Esophagus squamous epithelium (tissue), 5 donors: Measurements from ENCODE around the gene ZNF106. TPM values are rescaled to one million over a fixed set of nuclear protein-coding genes. Genes with fewer than 3 reads are reported as not detected.
A peak's percentile ranks its signal among the peaks of the same experiment; 100 is the strongest.

ENCODE experiments used
- DNase-seq: peaks from one replicate; lab custom pipeline; 2025; lab: John Stamatoyannopoulos, UW
- H3K27ac ChIP-seq, 4 donors: fragments of 200-600 bp; sonication (generic); one replicate each; pipeline ENCODE4 v1.5.1; 2016 to 2019; ENCODE audit warnings: mild to moderate bottlenecking in 1 of 4
- H3K27me3 ChIP-seq, 4 donors: fragments of 200-600 bp; sonication (generic); 1 replicate in 3 of 4; 2 replicates in 1 of 4; pipeline versions ENCODE4 v1.5.1 to v1.6.0; 2017 to 2021; ENCODE audit warnings: antibody characterized with exemption in 1 of 4
- H3K36me3 ChIP-seq, 3 donors: fragments of 200-600 bp; sonication (generic); one replicate each; pipeline ENCODE4 v1.5.1; 2016 to 2019
- H3K4me1 ChIP-seq, 3 donors: fragments of 200-600 bp; sonication (generic); one replicate each; pipeline ENCODE4 v1.5.1; 2017 to 2019
- H3K4me3 ChIP-seq, 4 donors: fragments of 200-600 bp; sonication (generic); 1 replicate in 3 of 4; 2 replicates in 1 of 4; pipeline ENCODE4 v1.5.1; 2016 to 2019; ENCODE audit warnings: mild to moderate bottlenecking in 2 of 4, moderate library complexity in 1 of 4
- H3K9me3 ChIP-seq, 3 donors: fragments of 200-600 bp; sonication (generic); one replicate each; pipeline ENCODE4 v1.5.1; 2016 to 2019
- POLR2A ChIP-seq, 4 donors: fragments of 450-650 bp; IDR thresholded peaks; one replicate each; pipeline ENCODE4 v1.6.1; 2017; ENCODE audit warnings: antibody characterized with exemption in 4 of 4, mild to moderate bottlenecking in 4 of 4, moderate library complexity in 3 of 4
- whole genome bisulfite sequencing, 2 donors: methylation state at CpG; one replicate each; pipeline ENCODE4 v1.1.5; 2018; 5-methylcytosine and 5-hydroxymethylcytosine counted together
- intact Hi-C: fragments of 100-400 bp; cut with DNase I; formaldehyde crosslinking; loops from one replicate; pipeline ENCODE4 v1.15.0; 2022
- total RNA-seq, 4 donors: library from RNA; depleted of rRNA; stranded (reverse); fragments of >200 nt; gene quantifications; one replicate each; pipeline ENCODE4 v1.1.0, GENCODE V29; 2016
- TF ChIP-seq, protein P1 (sequence below), 6 experiments: fragments of 450-650 bp in 4 of 6; fragments of 200-600 bp in 2 of 6; sonication (generic) in 2 of 6; IDR thresholded peaks; one replicate each; pipeline ENCODE4 v1.5.1; 2016 to 2019; ENCODE audit warnings: antibody characterized with exemption in 6 of 6, mild to moderate bottlenecking in 4 of 6, moderate library complexity in 4 of 6
- donor health status: DM: yes; HTN: yes; CAD: no.

ZNF106 gene
- total RNA-seq, 4 donors from 2014 or later, result 16.0 to 65.0 (median 33.8) TPM

DNA sequence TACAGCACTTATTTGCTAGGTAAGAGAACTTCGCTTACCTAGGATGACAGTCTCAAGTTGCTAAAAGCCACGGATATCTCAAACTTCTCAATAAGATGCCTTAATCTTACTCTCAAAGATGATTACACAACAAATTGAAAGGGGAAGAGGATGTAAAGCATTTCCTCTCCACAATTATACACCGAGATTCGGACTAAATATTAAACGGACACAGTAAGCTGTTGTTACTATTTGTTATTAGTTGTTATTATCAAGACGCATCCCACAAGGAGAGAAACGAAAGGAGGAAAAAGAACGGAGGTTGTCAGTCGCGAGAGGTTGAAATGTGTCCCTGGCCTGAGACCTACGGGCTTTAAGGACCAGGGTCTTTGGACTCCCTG is 660 bp downstream of the ZNF106 start:
- WGBS, 2 donors, result 2% methylated on average over 11 of the region's 11 CpGs
- H3K9me3 ChIP-seq, result no peaks in the 10 kb centered on the region
- H3K27ac ChIP-seq, result peak overlapping the region; percentile 93 to 95 (median 95)
- H3K4me3 ChIP-seq, result peak overlapping the region; percentile 84 to 97 (median 88)
- H3K4me1 ChIP-seq, result peaks cover 14 to 50% (median 33%) of the 10 kb centered on the region in 3 donors
- no peaks in the 10 kb centered on the region for H3K27me3 ChIP-seq
- DNase-seq, result no peak
- TF ChIP-seq, protein P1, sequence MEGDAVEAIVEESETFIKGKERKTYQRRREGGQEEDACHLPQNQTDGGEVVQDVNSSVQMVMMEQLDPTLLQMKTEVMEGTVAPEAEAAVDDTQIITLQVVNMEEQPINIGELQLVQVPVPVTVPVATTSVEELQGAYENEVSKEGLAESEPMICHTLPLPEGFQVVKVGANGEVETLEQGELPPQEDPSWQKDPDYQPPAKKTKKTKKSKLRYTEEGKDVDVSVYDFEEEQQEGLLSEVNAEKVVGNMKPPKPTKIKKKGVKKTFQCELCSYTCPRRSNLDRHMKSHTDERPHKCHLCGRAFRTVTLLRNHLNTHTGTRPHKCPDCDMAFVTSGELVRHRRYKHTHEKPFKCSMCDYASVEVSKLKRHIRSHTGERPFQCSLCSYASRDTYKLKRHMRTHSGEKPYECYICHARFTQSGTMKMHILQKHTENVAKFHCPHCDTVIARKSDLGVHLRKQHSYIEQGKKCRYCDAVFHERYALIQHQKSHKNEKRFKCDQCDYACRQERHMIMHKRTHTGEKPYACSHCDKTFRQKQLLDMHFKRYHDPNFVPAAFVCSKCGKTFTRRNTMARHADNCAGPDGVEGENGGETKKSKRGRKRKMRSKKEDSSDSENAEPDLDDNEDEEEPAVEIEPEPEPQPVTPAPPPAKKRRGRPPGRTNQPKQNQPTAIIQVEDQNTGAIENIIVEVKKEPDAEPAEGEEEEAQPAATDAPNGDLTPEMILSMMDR (IDR thresholded peaks at IDR 0.05), result no peak
- no peak for TF ChIP-seq POLR2A (IDR thresholded peaks at IDR 0.05)
- intact Hi-C loops, result no loop called here
- peaks cover 0 to 10% (median 0%) of the 10 kb centered on the region in 3 donors for H3K36me3 ChIP-seq

DNA sequence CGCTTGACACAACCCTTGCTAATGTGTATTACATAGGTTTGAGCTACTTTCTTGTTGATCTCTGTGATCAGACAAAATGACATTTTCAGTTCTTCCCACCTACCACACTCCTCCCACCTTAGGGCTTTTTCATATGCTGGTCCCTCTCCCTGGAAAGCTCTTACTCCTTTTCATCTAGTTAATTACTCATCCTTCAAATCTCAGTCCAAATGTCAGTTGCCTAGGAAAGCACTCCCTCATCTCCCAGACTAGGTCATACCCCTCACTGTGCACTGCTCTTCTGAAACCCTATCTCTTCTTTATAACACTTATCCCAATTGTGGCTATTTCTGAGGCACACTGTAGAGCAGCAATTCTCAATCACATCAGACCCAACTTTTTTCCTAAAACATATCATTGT is 7.3 kb downstream of the ZNF106 start:
- intact Hi-C loops, result no loop called here
- WGBS, 2 donors, result 88 to 93% methylated on average over 1 of the region's 1 CpG
- TF ChIP-seq POLR2A (IDR thresholded peaks at IDR 0.05), result no peak
- TF ChIP-seq, protein P1 (IDR thresholded peaks at IDR 0.05), result no peak
- Histone ChIP-seq H3K27ac (no peak overlapping the region), H3K4me1 (peaks cover 0 to 9% (median 5%) of the 10 kb centered on the region in 3 donors), H3K36me3 (peaks cover 0 to 23% (median 0%) of the 10 kb centered on the region in 3 donors), H3K27me3 (no peaks in the 10 kb centered on the region), H3K9me3 (no peaks in the 10 kb centered on the region), H3K4me3 (no peak overlapping the region)
- no peak for DNase-seq

DNA sequence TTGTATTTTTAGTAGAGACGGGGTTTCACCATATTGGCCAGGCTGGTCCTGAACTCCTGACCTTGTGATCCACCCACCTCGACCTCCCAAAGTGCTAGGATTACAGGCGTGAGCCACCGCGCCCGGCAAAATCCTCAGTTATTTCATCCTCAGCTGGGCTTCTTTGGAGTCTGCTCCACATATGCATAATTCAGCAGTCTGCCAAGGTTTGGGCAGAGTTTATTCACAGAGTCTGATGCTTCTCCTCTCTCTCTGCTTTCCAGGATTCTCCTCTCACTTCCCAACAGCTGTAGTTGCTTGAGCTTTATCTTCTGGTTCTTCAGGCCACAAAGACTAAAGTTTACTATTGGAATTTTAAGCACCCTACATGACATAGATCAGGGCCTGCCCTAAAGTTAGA is 8.2 kb downstream of the ZNF106 start:
- intact Hi-C loops, result no loop called here
- Histone ChIP-seq H3K4me3 (no peak overlapping the region), H3K4me1 (no peaks in the 10 kb centered on the region), H3K36me3 (peaks cover 0 to 23% (median 0%) of the 10 kb centered on the region in 3 donors), H3K27ac (no peak overlapping the region), H3K27me3 (no peaks in the 10 kb centered on the region), H3K9me3 (no peaks in the 10 kb centered on the region)
- TF ChIP-seq, protein P1 (IDR thresholded peaks at IDR 0.05), result no peak
- no peak for TF ChIP-seq POLR2A (IDR thresholded peaks at IDR 0.05)
- DNase-seq, result no peak
- WGBS, 2 donors, result 85 to 98% methylated on average over 6 of the region's 6 CpGs

DNA sequence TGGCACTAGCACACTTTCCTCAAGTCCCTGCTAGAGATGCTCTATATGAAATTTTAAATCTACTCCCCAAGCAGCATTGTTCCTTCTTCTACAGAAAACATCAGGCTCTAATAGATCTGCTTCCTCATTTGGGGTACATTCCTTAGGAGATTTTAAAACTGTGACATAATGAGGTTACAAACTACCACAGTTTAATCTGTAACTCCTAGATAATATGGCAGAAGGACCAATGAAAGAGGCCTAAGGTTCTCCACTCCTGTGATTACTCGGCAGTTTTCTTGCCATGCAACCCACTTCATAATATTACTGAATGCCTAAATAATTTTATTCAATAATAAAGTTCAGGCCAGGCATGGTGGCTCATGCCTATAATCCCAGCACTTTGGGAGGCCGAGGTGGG is 16.1 kb downstream of the ZNF106 start:
- H3K4me3 ChIP-seq, result no peak overlapping the region
- H3K27ac ChIP-seq, result peak overlapping the region in 2 of 4 donors; percentile 6 to 9
- TF ChIP-seq POLR2A (IDR thresholded peaks at IDR 0.05), result no peak
- TF ChIP-seq, protein P1 (IDR thresholded peaks at IDR 0.05), result no peak
- intact Hi-C loops, result no loop called here
- no peak for DNase-seq
- peaks cover 0 to 6% (median 0%) of the 10 kb centered on the region in 3 donors for H3K4me1 ChIP-seq
- H3K36me3 ChIP-seq, result peaks cover 0 to 11% (median 0%) of the 10 kb centered on the region in 3 donors
- WGBS, 2 donors, result 83 to 84% methylated on average over 1 of the region's 2 CpGs
- no peaks in the 10 kb centered on the region for H3K27me3 ChIP-seq
- no peaks in the 10 kb centered on the region for H3K9me3 ChIP-seq

DNA sequence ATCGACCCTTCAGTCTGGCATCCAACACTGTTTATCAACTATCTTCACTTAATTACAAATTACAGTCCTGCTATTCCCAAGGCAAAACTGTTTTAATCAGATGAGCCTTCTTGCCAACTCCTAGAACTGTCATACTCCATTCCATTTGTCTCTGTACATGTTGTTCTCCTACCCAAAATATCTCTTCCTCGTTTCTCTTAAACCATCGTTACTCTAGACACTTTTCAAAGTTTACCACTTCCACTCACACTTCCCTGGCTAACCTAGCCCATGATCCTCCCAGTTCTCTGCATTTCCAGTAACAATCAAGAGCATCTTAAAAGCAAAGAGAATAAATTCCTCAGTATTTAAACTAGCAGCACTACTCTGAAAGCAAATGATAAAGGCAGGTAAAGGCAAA is 19.9 kb downstream of the ZNF106 start:
- TF ChIP-seq, protein P1 (IDR thresholded peaks at IDR 0.05), result no peak
- no peak for TF ChIP-seq POLR2A (IDR thresholded peaks at IDR 0.05)
- Histone ChIP-seq H3K4me3 (no peak overlapping the region), H3K36me3 (peaks cover 0 to 35% (median 0%) of the 10 kb centered on the region in 3 donors), H3K27me3 (no peaks in the 10 kb centered on the region), H3K27ac (peak overlapping the region; percentile 36 to 71 (median 64)), H3K9me3 (no peaks in the 10 kb centered on the region), H3K4me1 (peaks cover 0 to 6% (median 0%) of the 10 kb centered on the region in 3 donors)
- intact Hi-C loops, result no loop called here
- 51 to 60% methylated on average over 3 of the region's 3 CpGs for WGBS, 2 donors
- no peak for DNase-seq
